HT-29 (cell line): ENCODE results near the gene NHLRC4. TPM values are rescaled to one million over a fixed set of nuclear protein-coding genes. Genes with fewer than 3 reads are reported as not detected.

ENCODE experiments used
- DNase-seq: peaks from one replicate; pipeline ENCODE4 v3.0.0-alpha.2; 2015; ENCODE audit warnings: low spot score
- total RNA-seq: library from RNA; depleted of rRNA; stranded (reverse); fragments of >200 nt; shearing (Covaris generic); gene quantifications from 2 replicates; pipeline ENCODE4 v1.2.3, GENCODE V29; 2014

Gene NHLRC4
- total RNA-seq, 1 experiment from 2014 or later: 0.13 TPM

DNA sequence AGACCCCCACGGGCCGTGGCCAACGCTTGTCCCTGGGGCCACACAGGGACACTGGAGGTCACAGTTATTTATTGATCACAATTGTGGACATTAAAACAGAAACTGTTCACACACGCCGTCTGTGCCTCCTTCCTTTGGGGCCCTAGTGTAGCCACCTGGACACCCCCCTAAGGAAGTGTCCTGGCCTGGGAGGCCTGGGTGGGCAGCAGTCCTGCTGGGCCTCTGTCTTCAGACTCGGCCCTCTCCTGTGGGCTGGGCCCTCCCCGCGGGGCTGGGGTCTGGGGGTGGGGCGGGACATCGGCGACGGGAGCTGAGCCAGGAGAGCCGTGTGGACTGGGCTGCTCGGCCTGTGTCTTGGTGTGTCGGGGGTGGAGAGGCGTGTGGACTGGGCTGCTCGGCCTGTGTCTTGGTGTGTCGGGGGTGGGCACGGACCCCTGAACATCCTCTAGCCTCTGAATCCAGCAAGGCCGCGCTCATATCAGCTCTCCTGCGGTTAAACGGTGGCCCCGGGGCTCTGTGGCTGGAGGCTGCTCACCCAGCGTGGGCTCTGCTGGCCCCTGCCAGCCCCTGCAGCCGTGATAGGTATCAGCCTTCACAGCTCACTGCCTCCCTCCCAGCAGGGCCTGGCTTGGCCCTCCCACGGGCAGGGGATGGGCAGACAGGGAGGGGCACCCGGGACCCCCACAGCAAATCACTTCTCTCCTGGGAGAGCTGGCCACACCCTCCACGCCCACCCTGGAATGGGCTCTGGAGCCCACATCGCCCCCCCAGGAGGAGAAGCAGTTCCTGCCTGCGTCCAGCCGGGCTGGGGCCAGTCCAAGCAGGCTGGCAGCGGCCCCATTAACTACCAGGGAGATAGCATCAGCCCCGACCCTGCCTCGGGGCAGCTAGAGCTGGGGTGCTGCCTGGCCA lies 1.1 kb upstream of the NHLRC4 start:
- no peak for DNase-seq

DNA sequence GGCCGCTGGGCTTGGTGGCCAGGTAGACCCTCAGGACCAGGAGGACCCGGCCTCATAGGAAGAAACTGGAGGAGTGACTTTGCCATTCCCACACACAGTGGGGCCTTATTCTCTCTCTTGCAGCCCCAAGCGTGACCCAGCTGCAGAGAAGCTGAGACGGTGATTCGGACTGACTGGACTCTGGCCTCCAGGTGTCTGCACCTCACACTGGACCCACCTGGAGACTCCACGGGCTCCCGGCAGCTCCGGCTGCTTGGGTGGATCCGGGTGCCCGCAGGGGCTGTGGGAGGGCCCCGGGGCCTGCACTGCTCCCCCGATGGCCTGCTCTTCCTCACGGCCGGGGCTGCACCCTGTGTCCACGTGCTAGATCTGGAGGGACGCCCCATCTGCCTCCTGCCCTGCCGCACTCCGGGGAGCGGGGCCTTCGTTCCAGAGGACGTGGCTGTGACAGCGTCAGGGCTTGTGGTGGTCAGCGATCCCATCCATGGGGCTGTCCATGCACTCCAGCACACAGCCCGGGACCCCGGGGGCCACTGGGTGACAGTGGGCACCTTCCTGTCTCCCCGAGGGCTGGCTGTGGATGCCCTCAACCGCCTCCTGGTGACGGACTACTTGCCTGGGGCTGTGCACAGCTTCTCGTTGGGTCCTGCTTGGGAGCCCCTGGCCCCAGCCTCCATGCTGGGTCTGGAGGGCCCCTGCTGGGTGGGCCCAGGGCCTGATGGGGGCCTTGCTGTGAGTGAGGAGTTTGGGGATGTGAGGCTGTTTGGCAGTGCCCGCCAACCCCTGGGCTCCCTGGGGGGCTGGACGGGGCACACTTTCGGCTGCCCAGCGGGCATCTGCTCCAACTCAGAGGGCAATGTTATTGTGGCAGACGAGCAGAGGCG lies 810 bp downstream of the NHLRC4 start:
- DNase-seq: no peak

DNA sequence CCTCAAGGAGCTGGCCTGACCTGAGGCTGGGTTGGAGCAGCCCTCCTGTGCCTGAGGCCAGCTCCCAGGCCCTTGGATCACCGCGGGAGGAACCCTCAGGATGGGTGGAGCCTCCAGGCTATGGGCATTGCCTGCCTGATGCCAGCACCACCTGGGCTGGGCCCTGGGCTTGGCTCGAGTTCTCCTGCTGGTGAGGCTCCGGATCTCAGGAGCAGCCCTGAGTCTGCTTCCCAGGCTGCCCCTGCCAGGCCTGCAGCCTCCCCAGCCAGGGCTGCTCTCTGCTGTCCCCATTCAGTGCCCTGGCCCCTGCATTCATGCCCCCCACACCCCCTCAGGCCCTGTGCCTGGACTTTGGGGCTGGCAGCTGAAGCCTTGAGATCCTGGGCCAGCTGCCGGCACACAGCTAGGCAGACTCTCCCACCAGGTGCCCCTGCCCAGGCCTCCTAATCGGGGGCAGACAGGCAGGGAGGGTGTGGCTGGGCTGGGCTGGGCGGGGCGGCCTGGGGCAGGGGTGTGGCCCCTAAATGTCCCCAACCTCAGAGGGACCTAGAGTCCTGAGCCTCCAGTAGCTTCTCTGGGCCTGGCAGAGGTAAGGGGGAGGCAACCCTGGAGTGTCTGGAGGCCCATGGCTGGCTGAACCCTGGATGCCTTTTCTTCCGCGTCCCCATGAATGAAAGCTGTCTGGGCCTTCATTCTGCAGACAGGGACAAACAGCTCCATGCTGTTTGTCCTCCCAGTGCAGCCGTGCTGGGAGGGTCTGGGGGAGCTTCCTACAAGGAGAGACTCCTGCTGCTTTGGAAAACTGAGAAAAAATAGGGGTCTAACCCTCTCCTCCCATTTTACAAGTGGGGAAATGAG lies 1.8 kb downstream of the NHLRC4 start:
- no peak for DNase-seq

DNA sequence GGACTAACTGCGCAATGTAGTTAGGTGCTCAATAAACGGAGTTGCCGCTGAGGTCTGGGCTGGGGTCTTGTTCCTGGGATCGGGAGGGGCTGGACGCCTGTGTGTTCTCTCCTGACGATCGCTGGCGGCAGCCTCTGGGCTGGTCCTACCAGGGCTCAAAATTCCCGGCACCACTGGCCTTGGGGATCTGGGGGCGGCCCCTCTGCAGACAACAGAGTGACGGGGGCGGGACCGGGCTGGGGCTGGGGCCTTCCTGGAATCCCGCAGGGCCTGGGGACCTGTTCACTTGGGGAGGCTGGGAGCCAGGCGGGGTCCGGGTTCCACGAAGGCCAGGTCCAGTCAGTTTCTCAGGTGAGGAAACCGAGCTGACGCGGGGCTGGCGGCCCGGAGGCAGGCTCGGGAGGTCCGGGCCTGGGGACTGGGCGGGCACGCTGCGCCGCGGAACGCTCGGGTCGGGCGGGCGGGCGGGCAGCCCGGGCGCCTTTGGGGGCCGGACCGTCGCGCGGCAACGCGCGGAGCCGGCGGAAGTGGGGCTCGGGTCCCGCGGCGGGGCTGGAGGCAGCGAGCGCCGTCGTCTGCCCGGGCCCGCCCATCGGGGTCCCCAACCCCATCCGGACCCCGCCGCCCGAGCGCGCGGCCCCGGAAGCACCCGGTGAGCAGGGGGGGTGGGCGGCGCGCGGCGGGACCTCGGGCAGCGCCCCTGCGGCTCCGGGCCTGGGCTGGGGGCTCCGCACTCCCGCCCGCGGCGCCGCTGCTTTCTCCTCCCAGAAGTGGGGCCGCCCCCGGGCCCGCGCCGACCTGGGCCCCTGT lies 2.8 kb downstream of the NHLRC4 start, which contains the start of gene PIGQ:
Gene PIGQ, plus strand, starts transcription at position 524 of the 810 bp plus-strand sequence. CDS start 4,107 bp downstream, outside the sequence.
- peak; percentile 48 for DNase-seq

DNA sequence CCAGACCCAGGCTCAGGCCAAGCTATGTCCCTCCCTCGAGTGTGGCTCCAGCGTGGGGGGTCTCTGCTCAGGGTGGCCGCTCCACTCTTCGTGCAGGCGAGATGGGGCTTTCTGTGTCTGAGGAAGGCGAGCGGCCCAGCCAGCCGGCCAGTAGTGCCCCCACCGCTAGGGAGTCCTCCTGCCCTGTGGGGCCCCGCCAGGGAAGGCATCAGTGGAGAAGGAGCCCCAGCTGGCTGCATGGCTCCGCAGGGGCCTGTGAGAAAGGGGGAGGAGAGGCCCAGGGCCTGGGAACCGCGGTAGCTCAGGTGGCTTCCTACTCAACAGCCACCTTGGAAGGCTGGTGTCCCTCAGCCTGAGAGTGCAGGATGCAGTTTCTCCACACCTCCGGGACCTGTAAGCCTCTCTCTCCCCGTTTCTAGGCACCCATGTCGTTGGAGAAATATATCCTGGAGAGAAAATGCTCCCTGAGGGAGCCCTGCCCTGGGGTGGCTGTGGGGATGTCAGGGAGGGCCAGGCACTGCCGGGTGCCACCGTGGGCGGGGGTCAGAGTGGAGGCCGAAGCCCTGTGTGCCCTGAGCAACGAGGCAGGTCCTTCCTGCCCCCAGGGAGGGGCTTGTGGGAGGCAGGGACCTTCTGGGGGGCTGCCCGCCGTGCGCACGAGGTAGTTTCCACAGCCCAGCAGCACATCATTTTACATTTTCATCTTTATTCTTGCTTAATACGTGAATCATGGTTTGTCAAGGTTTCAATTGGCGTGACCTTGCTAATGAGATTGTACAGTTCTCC lies 6.3 kb downstream of the NHLRC4 start:
- DNase-seq: no peak

DNA sequence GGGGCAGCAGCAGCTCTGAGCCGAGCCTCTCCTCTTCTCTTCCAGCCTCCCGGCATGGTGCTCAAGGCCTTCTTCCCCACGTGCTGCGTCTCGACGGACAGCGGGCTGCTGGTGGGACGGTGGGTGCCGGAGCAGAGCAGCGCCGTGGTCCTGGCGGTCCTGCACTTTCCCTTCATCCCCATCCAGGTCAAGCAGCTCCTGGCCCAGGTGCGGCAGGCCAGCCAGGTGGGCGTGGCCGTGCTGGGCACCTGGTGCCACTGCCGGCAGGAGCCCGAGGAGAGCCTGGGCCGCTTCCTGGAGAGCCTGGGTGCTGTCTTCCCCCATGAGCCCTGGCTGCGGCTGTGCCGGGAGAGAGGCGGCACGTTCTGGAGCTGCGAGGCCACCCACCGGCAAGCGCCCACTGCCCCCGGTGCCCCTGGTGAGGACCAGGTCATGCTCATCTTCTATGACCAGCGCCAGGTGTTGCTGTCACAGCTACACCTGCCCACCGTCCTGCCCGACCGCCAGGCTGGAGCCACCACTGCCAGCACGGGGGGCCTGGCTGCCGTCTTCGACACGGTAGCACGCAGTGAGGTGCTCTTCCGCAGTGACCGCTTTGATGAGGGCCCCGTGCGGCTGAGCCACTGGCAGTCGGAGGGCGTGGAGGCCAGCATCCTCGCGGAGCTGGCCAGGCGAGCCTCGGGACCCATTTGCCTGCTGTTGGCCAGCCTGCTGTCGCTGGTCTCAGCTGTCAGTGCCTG lies 7.4 kb downstream of the NHLRC4 start:
- no peak for DNase-seq

DNA sequence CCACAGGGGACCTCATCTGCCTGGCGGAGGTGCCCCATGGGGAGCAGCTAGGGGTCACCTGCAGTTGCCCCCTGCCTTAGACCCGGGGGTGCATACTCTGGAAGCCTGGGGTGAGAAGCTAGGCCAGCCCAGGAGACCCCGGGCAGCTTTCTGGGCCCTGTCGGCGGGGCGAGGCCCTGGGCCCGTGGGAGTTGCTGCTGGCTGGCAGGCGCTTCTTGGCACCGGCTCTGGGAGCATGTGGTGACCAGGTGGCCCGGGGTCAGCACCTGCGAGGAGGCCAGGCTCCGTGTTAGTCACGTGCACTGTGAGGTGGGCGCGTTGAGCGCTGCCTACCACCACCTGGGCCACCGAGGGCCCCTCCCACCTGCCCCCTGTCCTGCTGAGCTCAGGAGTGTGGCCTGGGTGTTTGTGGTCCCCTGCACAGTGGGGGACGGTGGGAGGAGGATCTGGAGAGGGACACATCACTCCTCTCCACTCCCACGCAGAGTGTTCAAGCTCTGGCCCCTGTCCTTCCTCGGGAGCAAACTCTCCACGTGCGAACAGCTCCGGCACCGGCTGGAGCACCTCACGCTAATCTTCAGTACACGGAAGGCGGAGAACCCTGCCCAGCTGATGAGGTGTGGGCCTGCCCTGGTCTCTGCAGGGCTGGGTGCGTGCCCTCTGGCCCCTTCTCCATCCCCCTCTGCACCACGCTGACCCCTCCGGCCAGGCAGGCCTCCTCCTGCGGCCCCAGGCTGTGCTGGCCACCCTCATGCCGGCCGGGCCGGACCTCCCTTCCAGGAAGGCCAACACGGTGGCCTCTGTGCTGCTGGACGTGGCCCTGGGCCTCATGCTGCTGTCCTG lies 8.8 kb downstream of the NHLRC4 start:
- no peak for DNase-seq

DNA sequence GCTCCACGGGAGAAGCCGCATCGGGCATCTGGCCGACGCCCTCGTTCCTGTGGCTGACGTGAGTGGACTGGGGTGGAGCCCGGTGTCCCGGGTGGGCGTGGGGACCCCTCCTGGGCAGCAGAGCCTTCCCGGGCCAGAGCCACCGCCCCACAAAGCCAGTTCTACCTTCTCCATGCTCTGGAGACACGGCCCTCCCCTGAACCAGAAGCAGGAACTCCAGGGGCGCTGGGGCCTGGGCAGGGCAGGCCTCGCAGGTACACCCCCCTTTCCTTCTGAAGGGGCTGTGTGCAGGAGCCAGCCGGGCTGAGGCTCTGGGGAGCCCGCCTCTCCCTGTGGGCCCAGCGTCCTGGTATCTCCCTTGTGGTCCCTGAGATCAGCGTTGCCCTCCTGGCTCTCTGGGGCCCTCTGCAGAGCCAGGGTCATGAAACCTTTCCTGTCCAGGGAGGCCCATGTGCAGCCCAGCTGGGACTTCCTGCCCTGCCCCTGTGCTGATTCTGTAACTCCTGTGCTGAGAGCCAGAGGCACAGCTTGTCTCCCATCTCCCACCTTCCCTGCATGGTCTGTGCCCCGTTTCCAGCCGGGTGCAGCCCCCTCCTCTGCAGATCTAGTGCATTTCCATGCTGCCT lies 9.5 kb downstream of the NHLRC4 start:
- no peak for DNase-seq

DNA sequence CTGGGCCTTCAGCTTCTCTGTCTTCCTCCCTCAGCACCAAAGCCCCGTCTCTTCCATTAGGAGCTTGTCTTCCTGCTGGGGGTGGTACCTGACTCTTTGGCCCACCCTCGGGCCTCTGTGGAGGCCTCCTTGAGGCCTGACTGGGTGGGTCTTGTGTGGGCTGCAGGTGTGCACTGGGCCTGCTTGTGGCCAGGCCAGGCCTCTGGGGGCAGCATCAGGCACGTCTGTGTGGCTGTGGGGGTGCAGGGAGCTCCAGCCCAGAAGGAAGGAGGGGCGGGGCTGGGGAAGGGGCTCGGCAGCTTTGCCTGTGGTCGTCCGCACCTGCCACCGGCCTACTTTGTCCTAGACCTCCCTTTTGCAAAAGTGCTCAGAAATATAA lies 10.0 kb downstream of the NHLRC4 start:
- no peak for DNase-seq

DNA sequence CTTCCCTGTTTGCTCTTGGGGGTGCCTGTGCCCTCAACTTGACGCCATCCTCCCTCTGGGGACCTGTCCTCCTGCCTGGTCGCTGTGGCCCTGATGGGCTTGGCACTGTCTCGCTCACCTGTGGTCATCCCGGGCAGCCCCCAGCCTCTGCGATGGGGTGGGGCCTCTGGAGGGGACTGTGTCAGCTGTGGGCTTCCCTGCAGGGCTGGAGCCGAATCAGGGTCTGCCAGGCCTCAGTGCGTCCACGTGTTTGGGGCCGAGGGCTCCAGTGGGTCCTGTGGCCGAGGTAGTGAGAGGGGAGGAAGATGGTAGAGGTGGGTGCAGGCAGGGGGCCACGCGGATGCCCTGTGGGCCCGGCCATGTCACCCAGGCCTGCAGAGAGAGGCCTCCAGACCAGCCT lies 11.0 kb downstream of the NHLRC4 start:
- DNase-seq: no peak

DNA sequence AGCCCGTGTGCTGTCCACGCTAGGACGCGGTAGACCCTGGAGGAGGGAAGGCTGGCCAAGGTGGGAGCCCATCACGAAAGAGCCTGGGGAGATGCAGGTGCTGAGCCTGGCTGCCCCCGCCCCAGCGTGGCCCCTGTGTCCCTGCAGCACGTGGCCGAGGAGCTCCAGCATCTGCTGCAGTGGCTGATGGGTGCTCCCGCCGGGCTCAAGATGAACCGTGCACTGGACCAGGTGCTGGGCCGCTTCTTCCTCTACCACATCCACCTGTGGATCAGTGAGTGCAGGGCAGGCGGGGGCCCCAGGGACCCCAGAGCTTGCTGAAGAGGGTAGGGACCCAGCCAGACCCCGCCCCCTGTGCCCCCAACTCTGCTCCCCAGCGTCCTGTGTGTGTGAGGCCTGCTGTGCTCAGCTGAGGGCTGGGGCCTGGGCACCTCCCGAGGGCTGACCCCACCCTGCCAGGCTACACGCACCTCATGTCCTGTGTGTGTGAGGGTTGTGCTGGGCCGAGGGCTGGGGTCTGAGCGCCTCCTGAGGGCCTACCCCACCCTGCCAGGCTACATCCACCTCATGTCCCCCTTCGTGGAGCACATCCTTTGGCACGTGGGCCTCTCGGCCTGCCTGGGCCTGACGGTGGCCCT lies 11.5 kb downstream of the NHLRC4 start:
- DNase-seq: no peak

DNA sequence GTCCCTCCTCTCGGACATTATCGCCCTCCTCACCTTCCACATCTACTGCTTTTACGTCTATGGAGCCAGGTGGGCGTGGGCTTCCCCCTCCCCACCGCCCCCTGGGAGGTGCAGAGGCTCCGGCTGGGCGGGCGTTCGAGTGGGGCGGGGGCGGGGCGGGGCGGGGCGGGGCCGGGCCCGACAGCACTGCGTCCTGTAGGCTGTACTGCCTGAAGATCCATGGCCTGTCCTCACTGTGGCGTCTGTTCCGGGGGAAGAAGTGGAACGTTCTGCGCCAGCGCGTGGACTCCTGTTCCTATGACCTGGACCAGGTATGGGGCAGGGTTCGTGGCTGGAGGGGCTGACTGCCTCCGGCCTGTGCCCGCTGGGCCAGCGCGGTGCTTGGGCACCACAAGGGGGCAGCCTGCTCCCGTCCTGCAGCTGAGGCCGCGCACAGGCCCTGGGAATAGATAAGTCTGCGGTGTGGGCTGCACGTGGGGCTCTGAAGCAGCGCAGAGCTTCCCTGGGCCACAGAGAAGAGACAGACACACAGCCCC lies 12.1 kb downstream of the NHLRC4 start:
- peak; percentile 69 for DNase-seq

DNA sequence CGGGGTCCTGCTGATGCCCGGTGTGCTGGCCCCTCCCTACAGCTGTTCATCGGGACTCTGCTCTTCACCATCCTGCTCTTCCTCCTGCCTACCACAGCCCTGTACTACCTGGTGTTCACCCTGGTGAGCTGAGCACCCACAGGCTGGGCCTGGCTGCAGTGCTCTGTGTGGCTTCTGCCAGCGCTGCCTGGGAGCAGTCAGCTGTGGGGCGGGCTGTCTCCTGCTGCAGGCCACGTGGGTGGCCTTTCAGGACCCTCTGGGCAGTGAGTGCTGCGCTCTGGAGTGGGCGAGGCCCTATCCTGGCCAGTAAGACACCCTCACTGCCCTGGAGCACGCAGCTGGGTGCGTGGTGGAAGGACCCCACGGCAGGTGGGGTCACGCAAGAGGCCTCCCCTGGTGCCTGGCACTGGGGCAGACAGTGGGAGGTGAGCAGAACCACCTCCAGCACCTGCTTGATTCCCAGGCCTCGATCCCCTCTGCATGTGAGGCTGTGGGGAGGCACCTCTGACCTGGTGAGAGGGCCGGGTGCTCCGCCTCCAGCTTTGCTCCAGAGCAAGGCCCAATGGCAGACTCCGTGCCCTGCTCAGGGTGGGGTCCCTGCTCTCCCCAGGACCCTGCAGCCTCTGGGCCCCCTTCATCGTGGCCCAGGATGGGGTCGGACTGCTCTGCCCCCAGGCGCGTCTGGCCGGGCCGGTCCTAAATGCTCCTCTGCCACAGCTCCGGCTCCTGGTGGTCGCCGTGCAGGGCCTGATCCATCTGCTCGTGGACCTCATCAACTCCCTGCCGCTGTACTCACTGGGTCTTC lies 13.5 kb downstream of the NHLRC4 start:
- DNase-seq: no peak

DNA sequence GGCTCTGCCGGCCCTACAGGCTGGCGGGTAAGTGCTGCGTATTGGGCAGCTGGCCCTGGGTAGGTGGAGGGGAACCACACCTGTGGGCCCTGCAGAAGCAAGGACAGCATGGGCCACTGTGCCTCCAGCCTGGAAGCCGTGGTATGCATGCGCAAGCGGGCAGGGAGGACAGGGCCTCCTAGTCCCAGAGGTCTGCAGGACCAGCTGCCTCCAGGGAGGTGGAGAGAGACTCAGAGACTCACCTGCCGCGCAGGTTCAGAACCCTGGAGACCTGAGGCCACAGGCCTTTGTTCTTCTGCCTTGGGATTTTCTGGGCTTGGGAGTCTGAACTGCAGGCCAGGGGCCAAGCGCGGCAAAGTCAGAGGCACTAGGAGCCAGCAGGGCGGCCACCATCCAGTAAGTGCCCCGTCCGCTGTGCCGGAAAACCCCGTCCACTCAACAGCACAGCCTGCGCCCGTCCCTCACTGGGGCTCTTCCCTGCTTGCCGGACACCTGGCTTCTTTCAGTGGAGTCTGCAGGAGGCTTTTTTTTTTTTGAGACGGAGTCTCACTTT lies 14.2 kb downstream of the NHLRC4 start:
- no peak for DNase-seq

DNA sequence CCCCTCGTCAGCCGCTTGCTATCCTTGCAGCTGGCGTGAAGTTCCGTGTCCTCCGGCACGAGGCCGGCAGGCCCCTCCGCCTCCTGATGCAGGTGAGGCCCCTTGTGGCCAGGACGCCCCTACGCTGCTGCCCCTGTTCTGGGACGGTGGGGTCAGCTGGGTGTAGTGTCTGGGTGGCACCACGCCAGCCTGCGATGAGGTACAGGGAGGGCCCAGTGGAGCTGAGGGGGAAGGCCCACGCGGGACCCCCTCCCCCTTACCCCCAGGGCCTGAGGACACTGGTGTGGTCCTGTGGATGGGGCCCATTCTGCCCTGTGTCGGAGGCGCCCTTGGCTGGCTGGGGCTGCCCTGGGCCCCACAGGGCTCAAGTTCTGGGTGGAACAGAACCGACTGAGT lies 15.4 kb downstream of the NHLRC4 start:
- DNase-seq: no peak
